ENCODE measurements around the gene NFATC4. TPM values are rescaled to one million over a fixed set of nuclear protein-coding genes. Genes with fewer than 3 reads are reported as not detected.

Gene NFATC4
- total and polyA plus RNA-seq, 10 donors, result 10.7 to 145 (median 23.0) TPM

DNA sequence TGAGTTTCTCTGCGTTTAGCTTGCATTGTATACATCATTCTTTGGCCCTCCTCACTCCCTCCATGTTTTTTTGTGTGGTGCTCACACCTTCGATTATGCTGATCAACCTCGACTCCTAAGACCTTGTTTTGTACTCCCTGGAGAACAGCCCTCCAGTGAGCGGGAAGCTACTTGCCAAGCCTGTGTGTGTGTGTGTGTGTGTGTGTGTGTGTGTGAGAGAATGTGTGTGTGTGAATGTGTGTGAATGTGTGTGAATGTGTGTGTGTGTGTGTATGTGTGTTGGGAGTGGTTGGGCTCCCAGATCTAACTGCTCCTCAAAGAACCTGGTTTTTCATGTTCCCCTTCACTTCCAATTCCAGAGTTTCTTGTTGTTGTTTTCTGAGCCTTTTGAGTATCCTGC, 36.8 kb downstream of the NFATC4 start:
- no peak for DNase-seq
- intact Hi-C loops (cut with DNase I; ENCODE audit: low total_unique reads), result no loop called here
- Histone ChIP-seq H3K4me1 (peaks cover 3 to 28% (median 14%) of the 10 kb centered on the region in 6 donors), H3K36me3 (peaks cover 0 to 21% (median 0%) of the 10 kb centered on the region in 6 donors), H3K4me3 (no peak overlapping the region), H3K9me3 (no peaks in the 10 kb centered on the region), H3K27ac (no peak overlapping the region), H3K27me3 (replicated peaks in 1 of 7) (peaks cover 0 to 8% (median 0%) of the 10 kb centered on the region in 7 donors)
- 77 to 87% (median 84%) methylated on average over 4 of the region's 4 CpGs for WGBS, 5 donors
- no peak for TF ChIP-seq POLR2AphosphoS5 (IDR thresholded peaks at IDR 0.05)
- TF ChIP-seq POLR2A (IDR thresholded peaks at IDR 0.05), result no peak
- TF ChIP-seq, protein P1, sequence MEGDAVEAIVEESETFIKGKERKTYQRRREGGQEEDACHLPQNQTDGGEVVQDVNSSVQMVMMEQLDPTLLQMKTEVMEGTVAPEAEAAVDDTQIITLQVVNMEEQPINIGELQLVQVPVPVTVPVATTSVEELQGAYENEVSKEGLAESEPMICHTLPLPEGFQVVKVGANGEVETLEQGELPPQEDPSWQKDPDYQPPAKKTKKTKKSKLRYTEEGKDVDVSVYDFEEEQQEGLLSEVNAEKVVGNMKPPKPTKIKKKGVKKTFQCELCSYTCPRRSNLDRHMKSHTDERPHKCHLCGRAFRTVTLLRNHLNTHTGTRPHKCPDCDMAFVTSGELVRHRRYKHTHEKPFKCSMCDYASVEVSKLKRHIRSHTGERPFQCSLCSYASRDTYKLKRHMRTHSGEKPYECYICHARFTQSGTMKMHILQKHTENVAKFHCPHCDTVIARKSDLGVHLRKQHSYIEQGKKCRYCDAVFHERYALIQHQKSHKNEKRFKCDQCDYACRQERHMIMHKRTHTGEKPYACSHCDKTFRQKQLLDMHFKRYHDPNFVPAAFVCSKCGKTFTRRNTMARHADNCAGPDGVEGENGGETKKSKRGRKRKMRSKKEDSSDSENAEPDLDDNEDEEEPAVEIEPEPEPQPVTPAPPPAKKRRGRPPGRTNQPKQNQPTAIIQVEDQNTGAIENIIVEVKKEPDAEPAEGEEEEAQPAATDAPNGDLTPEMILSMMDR (IDR thresholded peaks at IDR 0.05 in 8 of 11, conservative IDR thresholded peaks at IDR 0.05 in 3 of 11), result no peak

GRCh38 chr14:24406416-24406815, 38.4 kb downstream of the NFATC4 start:
- TF ChIP-seq POLR2A (IDR thresholded peaks at IDR 0.05), result no peak
- TF ChIP-seq, protein P1 (IDR thresholded peaks at IDR 0.05 in 8 of 11, conservative IDR thresholded peaks at IDR 0.05 in 3 of 11), result no peak
- no peak for TF ChIP-seq POLR2AphosphoS5 (IDR thresholded peaks at IDR 0.05)

GRCh38 chr14:24407608-24408325, 39.8 kb downstream of the NFATC4 start:
- Histone ChIP-seq H3K27me3 (replicated peaks in 1 of 7) (no peaks in the 10 kb centered on the region), H3K4me3 (no peak overlapping the region), H3K4me1 (peaks cover 0 to 13% (median under 1%) of the 10 kb centered on the region in 6 donors), H3K9me3 (no peaks in the 10 kb centered on the region), H3K27ac (no peak overlapping the region), H3K36me3 (peaks cover 0 to 36% (median 0%) of the 10 kb centered on the region in 6 donors)
- TF ChIP-seq, protein P1 (IDR thresholded peaks at IDR 0.05 in 8 of 11, conservative IDR thresholded peaks at IDR 0.05 in 3 of 11), result no peak
- DNase-seq, result no peak
- intact Hi-C loops (cut with DNase I; ENCODE audit: low total_unique reads), result no loop called here
- WGBS, 5 donors, result 92 to 93% (median 92%) methylated on average over 13 to 18 of the region's 18 CpGs

More at GRCh38 chr14:24406416-24406815, 38.4 kb downstream of the NFATC4 start:
- peaks cover 0 to 20% (median 5%) of the 10 kb centered on the region in 6 donors for H3K4me1 ChIP-seq
- no peak for DNase-seq
- H3K27me3 ChIP-seq (replicated peaks in 1 of 7), result no peaks in the 10 kb centered on the region
- no peak overlapping the region for H3K27ac ChIP-seq
- no peaks in the 10 kb centered on the region for H3K9me3 ChIP-seq
- no peak overlapping the region for H3K4me3 ChIP-seq
- intact Hi-C loops (cut with DNase I; ENCODE audit: low total_unique reads), result no loop called here
- H3K36me3 ChIP-seq, result peaks cover 0 to 34% (median 0%) of the 10 kb centered on the region in 6 donors
- WGBS, 5 donors, result 87 to 96% (median 90%) methylated on average over 6 of the region's 6 CpGs

DNA sequence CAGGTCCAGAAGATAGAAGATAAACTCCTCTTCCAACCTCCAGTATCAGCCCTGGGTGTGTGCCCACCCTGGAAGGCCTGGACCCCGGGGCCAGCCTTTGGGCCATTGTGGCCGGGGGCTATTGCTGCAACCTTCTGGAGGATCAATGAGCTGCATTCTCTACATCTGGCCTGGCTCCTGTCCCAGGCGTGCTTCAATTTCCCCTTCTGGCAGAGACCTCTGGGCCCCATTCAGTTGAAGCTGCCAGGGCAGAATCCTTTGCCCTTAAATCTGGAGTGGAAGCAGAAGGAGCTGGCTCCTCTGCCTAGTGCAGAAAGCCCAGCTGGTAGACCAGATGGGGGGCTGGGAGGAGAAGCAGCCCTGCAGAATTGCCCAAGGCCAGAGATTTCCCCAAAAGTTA, 40.8 kb downstream of the NFATC4 start:
- WGBS, 5 donors, result 45 to 78% (median 60%) methylated on average over 1 to 3 of the region's 3 CpGs
- H3K36me3 ChIP-seq, result peaks cover 0 to 43% (median 3%) of the 10 kb centered on the region in 6 donors

More for the DNA sequence above, 40.8 kb downstream of the NFATC4 start:
- Histone ChIP-seq H3K4me3 (no peak overlapping the region), H3K27ac (no peak overlapping the region), H3K4me1 (peaks cover 0 to 4% (median 0%) of the 10 kb centered on the region in 6 donors), H3K27me3 (replicated peaks in 1 of 7) (no peaks in the 10 kb centered on the region), H3K9me3 (no peaks in the 10 kb centered on the region)
- intact Hi-C loops (cut with DNase I; ENCODE audit: low total_unique reads), result no loop called here
- DNase-seq, result no peak
- TF ChIP-seq POLR2AphosphoS5 (IDR thresholded peaks at IDR 0.05) (no peak), POLR2A (IDR thresholded peaks at IDR 0.05) (no peak)
- TF ChIP-seq, protein P1 (IDR thresholded peaks at IDR 0.05 in 8 of 11, conservative IDR thresholded peaks at IDR 0.05 in 3 of 11), result no peak

Measured in spleen (tissue), 11 donors.